Endothelial cell of umbilical vein (primary cell): ENCODE results near the gene C4BPA.

Source experiments
- POLR2A ChIP-seq: IDR thresholded peaks from 2 replicates; pipeline ENCODE4 v1.6.1; 2012; ENCODE audit warnings: low read depth, mild to moderate bottlenecking, control low read depth, low read length
- TF ChIP-seq, protein P1 (sequence below), 2 donors: IDR thresholded peaks; 1 replicate in 1 of 2; 2 replicates in 1 of 2; pipeline ENCODE4 v1.5.1; 2011; ENCODE audit warnings: low read length in 2 of 2, mild to moderate bottlenecking in 2 of 2, moderate library complexity in 2 of 2, control low read depth in 1 of 2, inconsistent platforms in 1 of 2, low read depth in 1 of 2; ENCODE audit not compliant: insufficient read depth in 1 of 2; ENCODE audit errors: extremely low read depth in 1 of 2
- TF ChIP-seq, protein P2 (sequence below): IDR thresholded peaks from 2 replicates; pipeline ENCODE4 v1.6.1; 2011; ENCODE audit not compliant: insufficient read depth, insufficient read length

DNA sequence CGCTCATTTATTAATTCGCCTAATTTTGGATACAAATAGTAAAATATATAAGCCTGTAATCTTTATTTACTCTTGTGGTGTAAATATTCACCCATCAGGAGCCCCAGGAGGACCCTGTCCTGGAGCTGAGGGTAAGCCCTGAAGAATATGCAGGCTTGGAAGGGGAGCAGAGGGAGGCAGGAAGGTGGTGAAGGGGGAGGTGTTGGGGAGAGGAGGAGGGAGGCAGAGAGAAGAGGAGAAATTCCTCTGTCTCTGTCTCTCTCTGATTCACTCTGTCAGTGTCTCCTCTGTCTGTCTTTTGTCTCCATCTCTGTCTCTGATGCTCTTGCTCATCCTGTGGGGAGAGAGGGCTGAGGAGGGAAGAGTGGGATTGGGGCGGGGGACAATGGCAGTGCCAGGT lies 18.1 kb upstream of the C4BPA start:
- TF ChIP-seq, protein P1, sequence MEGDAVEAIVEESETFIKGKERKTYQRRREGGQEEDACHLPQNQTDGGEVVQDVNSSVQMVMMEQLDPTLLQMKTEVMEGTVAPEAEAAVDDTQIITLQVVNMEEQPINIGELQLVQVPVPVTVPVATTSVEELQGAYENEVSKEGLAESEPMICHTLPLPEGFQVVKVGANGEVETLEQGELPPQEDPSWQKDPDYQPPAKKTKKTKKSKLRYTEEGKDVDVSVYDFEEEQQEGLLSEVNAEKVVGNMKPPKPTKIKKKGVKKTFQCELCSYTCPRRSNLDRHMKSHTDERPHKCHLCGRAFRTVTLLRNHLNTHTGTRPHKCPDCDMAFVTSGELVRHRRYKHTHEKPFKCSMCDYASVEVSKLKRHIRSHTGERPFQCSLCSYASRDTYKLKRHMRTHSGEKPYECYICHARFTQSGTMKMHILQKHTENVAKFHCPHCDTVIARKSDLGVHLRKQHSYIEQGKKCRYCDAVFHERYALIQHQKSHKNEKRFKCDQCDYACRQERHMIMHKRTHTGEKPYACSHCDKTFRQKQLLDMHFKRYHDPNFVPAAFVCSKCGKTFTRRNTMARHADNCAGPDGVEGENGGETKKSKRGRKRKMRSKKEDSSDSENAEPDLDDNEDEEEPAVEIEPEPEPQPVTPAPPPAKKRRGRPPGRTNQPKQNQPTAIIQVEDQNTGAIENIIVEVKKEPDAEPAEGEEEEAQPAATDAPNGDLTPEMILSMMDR (IDR thresholded peaks at IDR 0.05; ENCODE audit: extremely low read depth in 1 of 2, insufficient read depth in 1 of 2, low read depth in 1 of 2, low read length in 2 of 2) = no peak
- no peak for TF ChIP-seq POLR2A
- TF ChIP-seq, protein P2, sequence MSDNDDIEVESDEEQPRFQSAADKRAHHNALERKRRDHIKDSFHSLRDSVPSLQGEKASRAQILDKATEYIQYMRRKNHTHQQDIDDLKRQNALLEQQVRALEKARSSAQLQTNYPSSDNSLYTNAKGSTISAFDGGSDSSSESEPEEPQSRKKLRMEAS = no peak
